Stimulated activated CD4-positive, alpha-beta T cell treated with anti-CD3 and anti-CD28 coated beads, Interleukin-12 subunit alpha, Interleukin-12 subunit beta, amount 100 ng/mL, for 48 hours (primary cell): Measurements from ENCODE around the gene SND1.
"Not testable (repeated sequence)": the region's sequence is repeated elsewhere in the genome, so short reads cannot be mapped to it uniquely, and the experiment has no call there.

Experiments used
- DNase-seq, 3 donors: peaks; one replicate each; pipeline ENCODE4 v3.0.0-alpha.2; 2020; ENCODE audit warnings: low read depth in 2 of 3, low spot score in 1 of 3

SND1 gene

GRCh38 chr7:127901895-127902703, 250.1 kb downstream of the SND1 start:
- DNase-seq, result no peak

- not testable (repeated sequence) for DNase-seq
These were observed 250.8 kb downstream of the SND1 start for GRCh38 chr7:127902753-127903152.

- no peak for DNase-seq
These were observed 252.1 kb downstream of the SND1 start for GRCh38 chr7:127903892-127904669.

GRCh38 chr7:127904670-127904985, 252.6 kb downstream of the SND1 start:
- no peak for DNase-seq

- no peak for DNase-seq
These were observed 253.0 kb downstream of the SND1 start for GRCh38 chr7:127905021-127905420.

GRCh38 chr7:127905491-127906330, 253.7 kb downstream of the SND1 start:
- DNase-seq, result no peak

GRCh38 chr7:127907110-127908040, 255.4 kb downstream of the SND1 start:
- no peak for DNase-seq

- DNase-seq, result no peak
These were observed 256.6 kb downstream of the SND1 start for GRCh38 chr7:127908430-127909258.

- DNase-seq, result no peak
These were observed 257.6 kb downstream of the SND1 start for GRCh38 chr7:127909424-127910152.

- no peak for DNase-seq
These were observed 258.7 kb downstream of the SND1 start for GRCh38 chr7:127910670-127911069.

- DNase-seq, result no peak
These were observed 260.0 kb downstream of the SND1 start for GRCh38 chr7:127911968-127912511.

- DNase-seq, result no peak
These were observed 260.9 kb downstream of the SND1 start for GRCh38 chr7:127912901-127913300.

- DNase-seq, result no peak
These were observed 261.7 kb downstream of the SND1 start for GRCh38 chr7:127913686-127914085.

- DNase-seq, result no peak
These were observed 262.7 kb downstream of the SND1 start for GRCh38 chr7:127914693-127915092.

- no peak for DNase-seq
These were observed 264.7 kb downstream of the SND1 start for GRCh38 chr7:127916735-127917134.

GRCh38 chr7:127918130-127918529, 266.1 kb downstream of the SND1 start:
- no peak for DNase-seq

GRCh38 chr7:127920787-127921438, 268.9 kb downstream of the SND1 start:
- DNase-seq, result no peak

- no peak for DNase-seq
These were observed 270.7 kb downstream of the SND1 start for GRCh38 chr7:127922656-127923055.
